Activated T-helper 1 cell treated with Interleukin-2 at 50 U/mL for 16 hours (primary cell): ENCODE results near the gene SULT1C3.

Source experiments
- DNase-seq: peaks from one replicate; pipeline ENCODE4 v3.0.0-alpha.2; 2020; ENCODE audit warnings: low read depth

The SULT1C3 gene

DNA sequence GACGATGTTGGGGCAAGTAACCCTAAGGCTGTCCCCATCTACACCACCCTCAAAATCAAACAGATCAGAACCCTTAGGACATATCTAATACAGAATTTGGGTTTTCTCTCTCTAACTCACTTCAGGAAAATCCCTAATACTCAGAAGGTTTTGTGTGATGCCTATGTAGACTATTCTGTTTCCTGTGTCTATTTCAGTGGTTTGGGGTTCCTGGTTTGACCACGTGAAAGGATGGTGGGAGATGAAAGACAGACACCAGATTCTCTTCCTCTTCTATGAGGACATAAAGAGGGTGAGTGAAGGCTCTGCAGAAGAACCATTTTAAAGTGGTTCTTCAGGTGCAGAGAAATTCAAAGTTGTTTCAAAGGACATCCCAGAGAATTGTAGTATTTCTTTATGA, 65.2 kb downstream of the SULT1C3 start:
- DNase-seq: no peak

DNA sequence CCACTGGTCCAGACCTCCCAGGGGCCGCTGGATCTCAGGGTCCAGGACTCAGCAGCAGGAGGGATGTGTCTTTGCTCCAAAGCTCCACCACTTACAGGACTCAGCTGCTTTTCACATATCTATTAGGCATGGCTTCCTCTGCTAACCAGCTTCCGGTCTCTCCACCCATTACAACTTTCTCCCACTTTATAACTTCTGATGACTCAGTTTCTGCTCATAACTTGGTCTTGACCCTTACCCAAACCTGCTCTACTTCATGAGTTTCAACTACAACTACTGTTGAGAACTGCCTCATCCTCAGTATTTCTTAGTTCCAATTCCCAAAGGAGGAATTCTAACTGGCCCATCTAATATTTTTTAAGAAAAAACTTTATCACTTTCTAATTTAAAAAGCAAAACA, 66.1 kb downstream of the SULT1C3 start:
- no peak for DNase-seq

DNA sequence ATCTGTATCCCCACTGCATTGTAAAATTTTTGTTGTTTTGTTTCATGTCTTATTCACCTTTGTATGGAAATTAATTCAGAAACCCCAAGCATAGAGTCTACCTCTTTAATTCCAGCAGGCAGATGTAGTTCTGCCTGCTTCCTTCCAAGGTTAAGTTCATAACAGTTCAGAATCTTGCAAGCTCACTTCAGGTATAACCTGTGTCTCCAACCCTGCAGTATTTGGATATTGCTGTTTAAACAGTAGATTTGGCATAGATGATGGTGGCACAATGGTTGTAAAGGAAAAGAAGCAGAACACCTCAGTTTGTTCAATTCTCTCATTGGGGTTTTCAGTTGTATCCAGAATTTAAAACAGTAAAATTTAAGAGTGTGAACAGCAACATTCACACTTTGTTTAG, 70.1 kb downstream of the SULT1C3 start:
- DNase-seq: no peak
